HEK293 (cell line): ENCODE data around the gene LSM2.

Experiments used
- CTCF ChIA-PET: fragments of 350-600 bp; formaldehyde crosslinking; extraction: SDS; loops from one replicate; lab custom pipeline; 2021; ENCODE audit warnings: antibody characterized with exemption; lab: Yijun Ruan, JAX
- POLR2A ChIA-PET: fragments of 300-600 bp; formaldehyde crosslinking; extraction: SDS; loops from one replicate; lab custom pipeline; 2020; ENCODE audit warnings: antibody characterized with exemption, inconsistent platforms; lab: Yijun Ruan, JAX
- H3K27ac ChIP-seq: fragments of 200-500 bp; sonication (Bioruptor generic); 2 replicates; pipeline ENCODE4 v1.5.1; 2014; ENCODE audit warnings: low read depth, low read length, control low read depth, inconsistent platforms; ENCODE audit errors: extremely low read depth
- H3K36me3 ChIP-seq, 2 experiments: fragments of 200-500 bp in 1 of 2; sonication (Bioruptor generic) in 1 of 2; 1 replicate in 1 of 2; 2 replicates in 1 of 2; pipeline ENCODE4 v1.5.1; 2014 to 2017; ENCODE audit warnings: inconsistent platforms in 2 of 2, low read length in 2 of 2; ENCODE audit not compliant: control insufficient read depth in 2 of 2, insufficient read depth in 1 of 2
- H3K4me1 ChIP-seq: fragments of 200-500 bp; sonication (Bioruptor generic); 2 replicates; pipeline ENCODE4 v1.5.1; 2014; ENCODE audit warnings: mild to moderate bottlenecking, low read length, inconsistent platforms; ENCODE audit not compliant: control insufficient read depth, insufficient read depth
- H3K4me3 ChIP-seq: 2 replicates; pipeline ENCODE4 v1.5.1; 2011; ENCODE audit warnings: low read depth, mild to moderate bottlenecking, control low read depth, low read length, moderate library complexity
- H3K9me3 ChIP-seq: fragments of 200-500 bp; sonication (Bioruptor generic); 2 replicates; pipeline ENCODE4 v1.5.1; 2014; ENCODE audit warnings: low read depth, low read length, inconsistent platforms; ENCODE audit not compliant: control insufficient read depth, insufficient read depth
- HOXD13 ChIP-seq: sonication (generic); formaldehyde crosslinking; IDR thresholded peaks from 2 replicates; pipeline ENCODE4 v1.8.0; 2022; ENCODE audit warnings: missing genetic modification reagents, borderline replicate concordance
- IKZF3 ChIP-seq: fragments of 450-650 bp; IDR thresholded peaks from 2 replicates; pipeline ENCODE4 v1.5.0; 2018; ENCODE audit warnings: missing biosample characterization, mild to moderate bottlenecking, missing genetic modification characterization, moderate library complexity
- KLF1 ChIP-seq: fragments of 450-650 bp; formaldehyde crosslinking; IDR thresholded peaks from 2 replicates; pipeline ENCODE4 v1.5.1; 2016; ENCODE audit warnings: missing biosample characterization, missing genetic modification characterization
- KLF9 ChIP-seq: fragments of 450-650 bp; formaldehyde crosslinking; IDR thresholded peaks from 2 replicates; pipeline ENCODE4 v1.5.1; 2016; ENCODE audit warnings: missing biosample characterization, missing genetic modification characterization, low read depth
- SP3 ChIP-seq: fragments of 450-650 bp; formaldehyde crosslinking; IDR thresholded peaks from 2 replicates; pipeline ENCODE4 v1.5.1; 2016; ENCODE audit warnings: missing biosample characterization, missing genetic modification characterization
- WT1 ChIP-seq: fragments of 450-650 bp; formaldehyde crosslinking; IDR thresholded peaks from 2 replicates; pipeline ENCODE4 v1.5.1; 2016; ENCODE audit warnings: missing biosample characterization, missing genetic modification characterization
- ZBTB17 ChIP-seq: fragments of 450-650 bp; formaldehyde crosslinking; IDR thresholded peaks from 2 replicates; pipeline ENCODE4 v1.5.1; 2016; ENCODE audit warnings: missing biosample characterization, missing genetic modification characterization
- ZBTB20 ChIP-seq: fragments of 450-650 bp; formaldehyde crosslinking; IDR thresholded peaks from 2 replicates; pipeline ENCODE4 v1.5.1; 2016; ENCODE audit warnings: missing biosample characterization, missing genetic modification characterization
- ZBTB48 ChIP-seq: fragments of 450-650 bp; formaldehyde crosslinking; IDR thresholded peaks from 2 replicates; pipeline ENCODE4 v1.5.1; 2016; ENCODE audit warnings: missing biosample characterization, missing genetic modification characterization
- ZBTB8A ChIP-seq: fragments of 450-650 bp; formaldehyde crosslinking; IDR thresholded peaks from 2 replicates; pipeline ENCODE4 v1.5.1; 2016; ENCODE audit warnings: missing biosample characterization, missing genetic modification characterization
- ZFP69B ChIP-seq: fragments of 450-650 bp; formaldehyde crosslinking; IDR thresholded peaks from 2 replicates; pipeline ENCODE4 v1.5.1; 2016; ENCODE audit warnings: missing biosample characterization, missing genetic modification characterization
- ZNF423 ChIP-seq: fragments of 450-650 bp; formaldehyde crosslinking; IDR thresholded peaks from 2 replicates; pipeline ENCODE4 v1.5.1; 2016; ENCODE audit warnings: missing biosample characterization, missing genetic modification characterization
- ZNF501 ChIP-seq: fragments of 450-650 bp; formaldehyde crosslinking; IDR thresholded peaks from 2 replicates; pipeline ENCODE4 v1.5.1; 2016; ENCODE audit warnings: missing biosample characterization, missing genetic modification characterization
- ZNF514 ChIP-seq: fragments of 450-650 bp; formaldehyde crosslinking; IDR thresholded peaks from 2 replicates; pipeline ENCODE4 v1.5.1; 2016; ENCODE audit warnings: missing biosample characterization, missing genetic modification characterization
- ZNF621 ChIP-seq: fragments of 450-650 bp; formaldehyde crosslinking; IDR thresholded peaks from 2 replicates; pipeline ENCODE4 v1.5.1; 2017; ENCODE audit warnings: missing biosample characterization, missing genetic modification characterization
- ZNF660 ChIP-seq: fragments of 450-650 bp; IDR thresholded peaks from 2 replicates; pipeline ENCODE4 v1.5.1; 2018; ENCODE audit warnings: missing biosample characterization, mild to moderate bottlenecking, missing genetic modification characterization
- ZNF670 ChIP-seq: fragments of 450-650 bp; formaldehyde crosslinking; IDR thresholded peaks from 2 replicates; pipeline ENCODE4 v1.5.1; 2016; ENCODE audit warnings: missing biosample characterization, missing genetic modification characterization, low read depth
- ZNF677 ChIP-seq: fragments of 450-650 bp; IDR thresholded peaks from 2 replicates; pipeline ENCODE4 v1.5.0; 2018; ENCODE audit warnings: missing biosample characterization, mild to moderate bottlenecking, missing genetic modification characterization, moderate library complexity
- ZNF830 ChIP-seq: fragments of 450-650 bp; IDR thresholded peaks from 2 replicates; pipeline ENCODE4 v1.5.0; 2018; ENCODE audit warnings: missing biosample characterization, missing genetic modification characterization, low read depth, mild to moderate bottlenecking, moderate library complexity
- ZSCAN30 ChIP-seq: fragments of 450-650 bp; IDR thresholded peaks from 2 replicates; pipeline ENCODE4 v1.5.1; 2018; ENCODE audit warnings: missing biosample characterization, mild to moderate bottlenecking, missing genetic modification characterization, moderate library complexity
- ZXDB ChIP-seq: fragments of 450-650 bp; formaldehyde crosslinking; IDR thresholded peaks from 2 replicates; pipeline ENCODE4 v1.5.1; 2016; ENCODE audit warnings: missing biosample characterization, missing genetic modification characterization
- TF ChIP-seq, protein P1 (sequence below): fragments of 450-650 bp; formaldehyde crosslinking; IDR thresholded peaks from 2 replicates; pipeline ENCODE4 v1.5.1; 2016; ENCODE audit warnings: missing biosample characterization, missing genetic modification characterization
- TF ChIP-seq, protein P2 (sequence below): fragments of 450-650 bp; formaldehyde crosslinking; IDR thresholded peaks from 2 replicates; pipeline ENCODE4 v1.5.1; 2016; ENCODE audit warnings: missing biosample characterization, missing genetic modification characterization
- TF ChIP-seq, protein P3 (sequence below): fragments of 450-650 bp; formaldehyde crosslinking; IDR thresholded peaks from 2 replicates; pipeline ENCODE4 v1.5.1; 2016; ENCODE audit warnings: missing biosample characterization, missing genetic modification characterization
- TF ChIP-seq, protein P4 (sequence below): fragments of 450-650 bp; formaldehyde crosslinking; IDR thresholded peaks from 2 replicates; pipeline ENCODE4 v1.5.1; 2016; ENCODE audit warnings: missing biosample characterization, missing genetic modification characterization, low read depth
- TF ChIP-seq, protein P5 (sequence below): fragments of 450-650 bp; formaldehyde crosslinking; IDR thresholded peaks from 2 replicates; pipeline ENCODE4 v1.5.1; 2016; ENCODE audit warnings: missing biosample characterization, missing genetic modification characterization
- TF ChIP-seq, protein P6 (sequence below): fragments of 450-650 bp; formaldehyde crosslinking; IDR thresholded peaks from 2 replicates; pipeline ENCODE4 v1.5.1; 2016; ENCODE audit warnings: missing biosample characterization, missing genetic modification characterization

The LSM2 gene

DNA sequence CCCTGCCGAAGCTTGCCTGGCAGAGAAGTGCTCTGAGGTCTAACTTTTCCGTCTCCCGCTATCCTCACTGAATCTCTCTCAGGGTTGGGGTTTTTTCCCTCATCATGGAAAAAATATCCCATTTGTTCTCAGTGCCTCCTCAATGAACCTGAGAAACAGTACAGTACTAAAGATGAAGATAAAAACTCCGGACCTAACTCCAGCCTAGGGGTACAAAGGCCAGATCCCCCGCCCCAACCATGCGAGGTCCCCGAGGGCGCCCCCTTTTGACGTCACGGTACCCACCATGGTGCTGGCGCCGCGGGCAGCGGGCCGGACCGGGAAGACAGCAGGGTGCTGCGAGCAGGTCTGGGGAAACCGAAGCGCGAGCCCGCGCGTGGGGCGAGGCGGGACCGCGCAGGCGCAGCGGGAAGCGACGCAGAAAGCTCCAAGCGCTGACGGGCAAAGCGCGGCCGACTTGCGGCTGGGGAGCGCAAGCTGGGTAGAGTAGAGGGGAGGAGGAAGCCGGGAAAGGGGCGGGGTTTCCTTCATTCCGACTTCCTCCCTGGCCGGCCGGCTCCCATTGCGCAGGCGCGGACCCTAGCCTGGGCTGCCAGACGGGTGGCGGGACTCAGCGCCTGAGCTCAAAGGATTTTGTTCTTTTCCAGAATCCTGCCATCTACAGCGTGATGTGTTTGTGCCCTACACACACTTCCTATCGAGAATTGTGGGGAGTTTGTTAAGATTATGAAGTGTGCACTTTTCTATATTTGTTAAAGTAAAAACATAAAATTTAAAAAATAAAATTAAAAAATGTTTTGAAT is at the start of gene LSM2:
LSM2 (minus strand) TSS at position 497 of the 803 bp plus-strand sequence; CDS start at position 288, 209 bp downstream.
- Histone ChIP-seq H3K9me3 (no peaks in the 10 kb centered on the region), H3K4me1 (no peaks in the 10 kb centered on the region), H3K27ac (peak within 1 kb of the TSS; percentile 65), H3K4me3 (peak within 1 kb of the TSS; percentile 91), H3K36me3 (peaks cover 17 to 27% of the 10 kb centered on the region in 2 experiments; a peak in 2 of 3 replicates)
- ChIA-PET POLR2A (interaction anchor here (0.6 to 4.8 kb wide), 37 partner anchors 8 to 275 kb away, joined by 3 to 187 read pairs (median 7); partner anchors contain the start of genes ABHD16A, BAG6, C6orf47 and CLIC1), CTCF (interaction anchor here (0.6 to 5.0 kb wide), 21 partner anchors 10 to 616 kb away, joined by 3 to 55 read pairs (median 4); partner anchors contain the start of genes DDAH2, HSPA1B and VARS1)
- TF ChIP-seq, protein P1, sequence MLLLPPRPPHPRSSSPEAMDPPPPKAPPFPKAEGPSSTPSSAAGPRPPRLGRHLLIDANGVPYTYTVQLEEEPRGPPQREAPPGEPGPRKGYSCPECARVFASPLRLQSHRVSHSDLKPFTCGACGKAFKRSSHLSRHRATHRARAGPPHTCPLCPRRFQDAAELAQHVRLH (tag by site-specific recombination), result peak; percentile 73; the same call in 1 of the 2 replicates
- 0 out of 2 replicates have a peak, but pooled peaks have one; percentile 36 for TF ChIP-seq ZFP69B (tag by site-specific recombination)
- TF ChIP-seq ZBTB20 (tag by site-specific recombination), result peak; percentile 60; the same call in 1 of the 2 replicates
- TF ChIP-seq ZBTB8A (tag by site-specific recombination), result peak; percentile 34; the same call in 1 of the 2 replicates
- no peak for TF ChIP-seq ZNF830 (tag by site-specific recombination)
- TF ChIP-seq ZNF514 (tag by site-specific recombination), result no peak
- peak; percentile 45; the same call in 1 of the 2 replicates for TF ChIP-seq WT1 (tag by site-specific recombination)
- TF ChIP-seq, protein P2, sequence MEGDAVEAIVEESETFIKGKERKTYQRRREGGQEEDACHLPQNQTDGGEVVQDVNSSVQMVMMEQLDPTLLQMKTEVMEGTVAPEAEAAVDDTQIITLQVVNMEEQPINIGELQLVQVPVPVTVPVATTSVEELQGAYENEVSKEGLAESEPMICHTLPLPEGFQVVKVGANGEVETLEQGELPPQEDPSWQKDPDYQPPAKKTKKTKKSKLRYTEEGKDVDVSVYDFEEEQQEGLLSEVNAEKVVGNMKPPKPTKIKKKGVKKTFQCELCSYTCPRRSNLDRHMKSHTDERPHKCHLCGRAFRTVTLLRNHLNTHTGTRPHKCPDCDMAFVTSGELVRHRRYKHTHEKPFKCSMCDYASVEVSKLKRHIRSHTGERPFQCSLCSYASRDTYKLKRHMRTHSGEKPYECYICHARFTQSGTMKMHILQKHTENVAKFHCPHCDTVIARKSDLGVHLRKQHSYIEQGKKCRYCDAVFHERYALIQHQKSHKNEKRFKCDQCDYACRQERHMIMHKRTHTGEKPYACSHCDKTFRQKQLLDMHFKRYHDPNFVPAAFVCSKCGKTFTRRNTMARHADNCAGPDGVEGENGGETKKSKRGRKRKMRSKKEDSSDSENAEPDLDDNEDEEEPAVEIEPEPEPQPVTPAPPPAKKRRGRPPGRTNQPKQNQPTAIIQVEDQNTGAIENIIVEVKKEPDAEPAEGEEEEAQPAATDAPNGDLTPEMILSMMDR (tag by site-specific recombination), result peak; percentile 96
- no peak for TF ChIP-seq HOXD13 (CRISPR knock-in tag)
- TF ChIP-seq ZNF677 (tag by site-specific recombination), result no peak
- no peak for TF ChIP-seq ZNF621 (tag by site-specific recombination)
- peak; percentile 39; the same call in 1 of the 2 replicates for TF ChIP-seq KLF9 (tag by site-specific recombination)
- TF ChIP-seq ZBTB17, result peak; percentile 83
- TF ChIP-seq, protein P3, sequence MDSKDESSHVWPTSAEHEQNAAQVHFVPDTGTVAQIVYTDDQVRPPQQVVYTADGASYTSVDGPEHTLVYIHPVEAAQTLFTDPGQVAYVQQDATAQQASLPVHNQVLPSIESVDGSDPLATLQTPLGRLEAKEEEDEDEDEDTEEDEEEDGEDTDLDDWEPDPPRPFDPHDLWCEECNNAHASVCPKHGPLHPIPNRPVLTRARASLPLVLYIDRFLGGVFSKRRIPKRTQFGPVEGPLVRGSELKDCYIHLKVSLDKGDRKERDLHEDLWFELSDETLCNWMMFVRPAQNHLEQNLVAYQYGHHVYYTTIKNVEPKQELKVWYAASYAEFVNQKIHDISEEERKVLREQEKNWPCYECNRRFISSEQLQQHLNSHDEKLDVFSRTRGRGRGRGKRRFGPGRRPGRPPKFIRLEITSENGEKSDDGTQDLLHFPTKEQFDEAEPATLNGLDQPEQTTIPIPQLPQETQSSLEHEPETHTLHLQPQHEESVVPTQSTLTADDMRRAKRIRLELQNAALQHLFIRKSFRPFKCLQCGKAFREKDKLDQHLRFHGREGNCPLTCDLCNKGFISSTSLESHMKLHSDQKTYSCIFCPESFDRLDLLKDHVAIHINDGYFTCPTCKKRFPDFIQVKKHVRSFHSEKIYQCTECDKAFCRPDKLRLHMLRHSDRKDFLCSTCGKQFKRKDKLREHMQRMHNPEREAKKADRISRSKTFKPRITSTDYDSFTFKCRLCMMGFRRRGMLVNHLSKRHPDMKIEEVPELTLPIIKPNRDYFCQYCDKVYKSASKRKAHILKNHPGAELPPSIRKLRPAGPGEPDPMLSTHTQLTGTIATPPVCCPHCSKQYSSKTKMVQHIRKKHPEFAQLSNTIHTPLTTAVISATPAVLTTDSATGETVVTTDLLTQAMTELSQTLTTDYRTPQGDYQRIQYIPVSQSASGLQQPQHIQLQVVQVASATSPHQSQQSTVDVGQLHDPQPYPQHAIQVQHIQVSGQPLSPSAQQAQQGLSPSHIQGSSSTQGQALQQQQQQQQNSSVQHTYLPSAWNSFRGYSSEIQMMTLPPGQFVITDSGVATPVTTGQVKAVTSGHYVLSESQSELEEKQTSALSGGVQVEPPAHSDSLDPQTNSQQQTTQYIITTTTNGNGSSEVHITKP, result peak; percentile 77
- TF ChIP-seq, protein P4, sequence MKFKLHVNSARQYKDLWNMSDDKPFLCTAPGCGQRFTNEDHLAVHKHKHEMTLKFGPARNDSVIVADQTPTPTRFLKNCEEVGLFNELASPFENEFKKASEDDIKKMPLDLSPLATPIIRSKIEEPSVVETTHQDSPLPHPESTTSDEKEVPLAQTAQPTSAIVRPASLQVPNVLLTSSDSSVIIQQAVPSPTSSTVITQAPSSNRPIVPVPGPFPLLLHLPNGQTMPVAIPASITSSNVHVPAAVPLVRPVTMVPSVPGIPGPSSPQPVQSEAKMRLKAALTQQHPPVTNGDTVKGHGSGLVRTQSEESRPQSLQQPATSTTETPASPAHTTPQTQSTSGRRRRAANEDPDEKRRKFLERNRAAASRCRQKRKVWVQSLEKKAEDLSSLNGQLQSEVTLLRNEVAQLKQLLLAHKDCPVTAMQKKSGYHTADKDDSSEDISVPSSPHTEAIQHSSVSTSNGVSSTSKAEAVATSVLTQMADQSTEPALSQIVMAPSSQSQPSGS, result 0 out of 2 replicates have a peak, but pooled peaks have one; percentile 7
- peak; percentile 35; the same call in 1 of the 2 replicates for TF ChIP-seq KLF1
- TF ChIP-seq IKZF3 (tag by site-specific recombination), result 0 out of 2 replicates have a peak, but pooled peaks have one; percentile 2
- TF ChIP-seq ZNF501 (tag by site-specific recombination), result peak; percentile 89; the same call in 1 of the 2 replicates
- TF ChIP-seq ZSCAN30 (tag by site-specific recombination), result no peak
- TF ChIP-seq ZNF670 (tag by site-specific recombination), result no peak
- TF ChIP-seq ZNF423, result peak; percentile 95
- peak; percentile 60; the same call in 1 of the 2 replicates for TF ChIP-seq SP3 (tag by site-specific recombination)
- TF ChIP-seq, protein P5, sequence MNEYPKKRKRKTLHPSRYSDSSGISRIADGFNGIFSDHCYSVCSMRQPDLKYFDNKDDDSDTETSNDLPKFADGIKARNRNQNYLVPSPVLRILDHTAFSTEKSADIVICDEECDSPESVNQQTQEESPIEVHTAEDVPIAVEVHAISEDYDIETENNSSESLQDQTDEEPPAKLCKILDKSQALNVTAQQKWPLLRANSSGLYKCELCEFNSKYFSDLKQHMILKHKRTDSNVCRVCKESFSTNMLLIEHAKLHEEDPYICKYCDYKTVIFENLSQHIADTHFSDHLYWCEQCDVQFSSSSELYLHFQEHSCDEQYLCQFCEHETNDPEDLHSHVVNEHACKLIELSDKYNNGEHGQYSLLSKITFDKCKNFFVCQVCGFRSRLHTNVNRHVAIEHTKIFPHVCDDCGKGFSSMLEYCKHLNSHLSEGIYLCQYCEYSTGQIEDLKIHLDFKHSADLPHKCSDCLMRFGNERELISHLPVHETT (tag by site-specific recombination), result 0 out of 2 replicates have a peak, but pooled peaks have one; percentile 27
- TF ChIP-seq ZNF660 (tag by site-specific recombination), result peak; percentile 45
- TF ChIP-seq, protein P6, sequence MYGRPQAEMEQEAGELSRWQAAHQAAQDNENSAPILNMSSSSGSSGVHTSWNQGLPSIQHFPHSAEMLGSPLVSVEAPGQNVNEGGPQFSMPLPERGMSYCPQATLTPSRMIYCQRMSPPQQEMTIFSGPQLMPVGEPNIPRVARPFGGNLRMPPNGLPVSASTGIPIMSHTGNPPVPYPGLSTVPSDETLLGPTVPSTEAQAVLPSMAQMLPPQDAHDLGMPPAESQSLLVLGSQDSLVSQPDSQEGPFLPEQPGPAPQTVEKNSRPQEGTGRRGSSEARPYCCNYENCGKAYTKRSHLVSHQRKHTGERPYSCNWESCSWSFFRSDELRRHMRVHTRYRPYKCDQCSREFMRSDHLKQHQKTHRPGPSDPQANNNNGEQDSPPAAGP (tag by site-specific recombination), result peak; percentile 50; the same call in 1 of the 2 replicates
- TF ChIP-seq ZBTB48, result peak; percentile 33; the same call in 1 of the 2 replicates
- TF ChIP-seq ZXDB, result peak; percentile 80
